HepG2 (cell line): ENCODE data around the gene NBEA.

Source experiments
- POLR2A ChIP-seq, 2 experiments: IDR thresholded peaks; 2 replicates each; pipeline ENCODE4 v1.6.1; 2011; ENCODE audit warnings: low read depth in 2 of 2, low read length in 2 of 2, mild to moderate bottlenecking in 1 of 2, moderate library complexity in 1 of 2; ENCODE audit not compliant: insufficient read depth in 1 of 2
- TF ChIP-seq, protein P1 (sequence below): sonication (generic); formaldehyde crosslinking; IDR thresholded peaks from 2 replicates; pipeline ENCODE4 v1.4.0; 2020; ENCODE audit warnings: missing genetic modification reagents, mild to moderate bottlenecking, borderline replicate concordance

DNA sequence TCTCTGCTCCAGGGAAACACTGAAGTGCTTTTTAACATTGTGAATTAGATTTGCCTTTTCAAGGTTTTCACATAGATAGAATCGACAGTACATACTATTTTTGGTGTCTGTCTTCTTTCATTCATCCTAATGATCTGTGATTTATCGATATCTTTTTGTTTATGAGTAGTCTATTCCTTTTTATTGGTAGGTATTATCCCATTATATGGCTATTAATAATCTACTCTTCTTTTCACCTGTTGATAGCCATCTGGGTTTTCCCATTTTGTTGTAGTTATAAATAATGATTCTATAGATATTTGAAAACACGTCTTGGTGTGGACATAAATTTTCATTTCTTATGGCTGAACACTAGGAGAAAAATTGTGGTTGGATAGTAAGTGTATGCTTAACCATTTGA is 271.8 kb downstream of the NBEA start:
- TF ChIP-seq POLR2A (IDR thresholded peaks at IDR 0.05; ENCODE audit: insufficient read depth in 1 of 2, low read depth in 2 of 2, low read length in 2 of 2) = no peak
- TF ChIP-seq, protein P1, sequence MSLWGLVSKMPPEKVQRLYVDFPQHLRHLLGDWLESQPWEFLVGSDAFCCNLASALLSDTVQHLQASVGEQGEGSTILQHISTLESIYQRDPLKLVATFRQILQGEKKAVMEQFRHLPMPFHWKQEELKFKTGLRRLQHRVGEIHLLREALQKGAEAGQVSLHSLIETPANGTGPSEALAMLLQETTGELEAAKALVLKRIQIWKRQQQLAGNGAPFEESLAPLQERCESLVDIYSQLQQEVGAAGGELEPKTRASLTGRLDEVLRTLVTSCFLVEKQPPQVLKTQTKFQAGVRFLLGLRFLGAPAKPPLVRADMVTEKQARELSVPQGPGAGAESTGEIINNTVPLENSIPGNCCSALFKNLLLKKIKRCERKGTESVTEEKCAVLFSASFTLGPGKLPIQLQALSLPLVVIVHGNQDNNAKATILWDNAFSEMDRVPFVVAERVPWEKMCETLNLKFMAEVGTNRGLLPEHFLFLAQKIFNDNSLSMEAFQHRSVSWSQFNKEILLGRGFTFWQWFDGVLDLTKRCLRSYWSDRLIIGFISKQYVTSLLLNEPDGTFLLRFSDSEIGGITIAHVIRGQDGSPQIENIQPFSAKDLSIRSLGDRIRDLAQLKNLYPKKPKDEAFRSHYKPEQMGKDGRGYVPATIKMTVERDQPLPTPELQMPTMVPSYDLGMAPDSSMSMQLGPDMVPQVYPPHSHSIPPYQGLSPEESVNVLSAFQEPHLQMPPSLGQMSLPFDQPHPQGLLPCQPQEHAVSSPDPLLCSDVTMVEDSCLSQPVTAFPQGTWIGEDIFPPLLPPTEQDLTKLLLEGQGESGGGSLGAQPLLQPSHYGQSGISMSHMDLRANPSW (CRISPR knock-in tag) = no peak
